RPMI8226 (cell line): Measurements from ENCODE around the gene POM121L2.
A peak's percentile ranks its signal among the peaks of the same experiment; 100 is the strongest.
"Not testable (repeated sequence)": the region's sequence is repeated elsewhere in the genome, so short reads cannot be mapped to it uniquely, and the experiment has no call there.

Source experiments
- DNase-seq: peaks from one replicate; pipeline ENCODE4 v3.0.0-alpha.2; 2015

POM121L2 gene

GRCh38 chr6:27293436-27294098 lies 18.5 kb downstream of the POM121L2 start:
- peak; percentile 84 for DNase-seq

GRCh38 chr6:27290850-27291208 lies 21.2 kb downstream of the POM121L2 start:
- DNase-seq, result no peak

GRCh38 chr6:27290065-27290849 lies 21.8 kb downstream of the POM121L2 start:
- DNase-seq, result peak; percentile 40

- DNase-seq, result peak; percentile 28
Measured at GRCh38 chr6:27288136-27289044, 23.7 kb downstream of the POM121L2 start.

GRCh38 chr6:27287751-27288135 lies 24.3 kb downstream of the POM121L2 start:
- no peak for DNase-seq

- DNase-seq, result no peak
Measured at GRCh38 chr6:27286141-27286540, 25.9 kb downstream of the POM121L2 start.

GRCh38 chr6:27283279-27283678 lies 28.8 kb downstream of the POM121L2 start:
- DNase-seq, result no peak

- no peak for DNase-seq
Measured at GRCh38 chr6:27281569-27281968, 30.5 kb downstream of the POM121L2 start.

GRCh38 chr6:27281105-27281539 lies 31.0 kb downstream of the POM121L2 start:
- DNase-seq, result no peak

- DNase-seq, result no peak
Measured at GRCh38 chr6:27280540-27281000, 31.5 kb downstream of the POM121L2 start.

GRCh38 chr6:27280064-27280539 lies 32.0 kb downstream of the POM121L2 start:
- peak; percentile 73 for DNase-seq

- DNase-seq, result no peak
Measured at GRCh38 chr6:27279513-27280063, 32.5 kb downstream of the POM121L2 start.

- DNase-seq, result peak; percentile 62
Measured at GRCh38 chr6:27275025-27275956, 36.8 kb downstream of the POM121L2 start.

- DNase-seq, result no peak
Measured at GRCh38 chr6:27273783-27274182, 38.3 kb downstream of the POM121L2 start.

- DNase-seq, result no peak
Measured at GRCh38 chr6:27268803-27269202, 43.3 kb downstream of the POM121L2 start.

GRCh38 chr6:27267857-27268434 lies 44.1 kb downstream of the POM121L2 start:
- DNase-seq, result no peak

GRCh38 chr6:27267003-27267402 lies 45.1 kb downstream of the POM121L2 start:
- not testable (repeated sequence) for DNase-seq

GRCh38 chr6:27263886-27264285 lies 48.2 kb downstream of the POM121L2 start:
- DNase-seq, result no peak

- DNase-seq, result no peak
Measured at GRCh38 chr6:27260836-27261375, 51.2 kb downstream of the POM121L2 start.

- DNase-seq, result no peak
Measured at GRCh38 chr6:27260369-27260768, 51.7 kb downstream of the POM121L2 start.
